22Rv1 (cell line): ENCODE results near the gene ANAPC1.
A peak's percentile ranks its signal among the peaks of the same experiment; 100 is the strongest.
"Not testable (repeated sequence)": the region's sequence is repeated elsewhere in the genome, so short reads cannot be mapped to it uniquely, and the experiment has no call there.

ENCODE experiments used
- H3K27ac ChIP-seq: fragments of 450-650 bp; 2 replicates; pipeline ENCODE4 v1.5.1; 2017
- CTCF ChIP-seq: fragments of 450-650 bp; IDR thresholded peaks from 2 replicates; pipeline ENCODE4 v1.5.1; 2017; ENCODE audit warnings: mild to moderate bottlenecking

Gene ANAPC1

GRCh38 chr2:111764151-111764550 lies 119.8 kb downstream of the ANAPC1 start:
- H3K27ac ChIP-seq: not testable (repeated sequence)

- H3K27ac ChIP-seq: not testable (repeated sequence)
Observed at GRCh38 chr2:111760697-111761284, 123.2 kb downstream of the ANAPC1 start.

- H3K27ac ChIP-seq: not testable (repeated sequence)
Observed at GRCh38 chr2:111752533-111752932, 131.5 kb downstream of the ANAPC1 start.

- not testable (repeated sequence) for H3K27ac ChIP-seq
Observed at GRCh38 chr2:111750641-111751040, 133.4 kb downstream of the ANAPC1 start.

- not testable (repeated sequence) for H3K27ac ChIP-seq
Observed at GRCh38 chr2:111748429-111748828, 135.6 kb downstream of the ANAPC1 start.

GRCh38 chr2:111747410-111748115 lies 136.4 kb downstream of the ANAPC1 start:
- not testable (repeated sequence) for H3K27ac ChIP-seq
- TF ChIP-seq CTCF: peak; percentile 45

GRCh38 chr2:111744751-111745150 lies 139.2 kb downstream of the ANAPC1 start:
- not testable (repeated sequence) for H3K27ac ChIP-seq

GRCh38 chr2:111741517-111741916 lies 142.5 kb downstream of the ANAPC1 start:
- H3K27ac ChIP-seq: not testable (repeated sequence)

- H3K27ac ChIP-seq: not testable (repeated sequence)
- peak; percentile 13 for TF ChIP-seq CTCF
Observed at GRCh38 chr2:111735838-111736721, 147.9 kb downstream of the ANAPC1 start.

- not testable (repeated sequence) for H3K27ac ChIP-seq
Observed at GRCh38 chr2:111735420-111735819, 148.6 kb downstream of the ANAPC1 start.

- not testable (repeated sequence) for H3K27ac ChIP-seq
Observed at GRCh38 chr2:111729812-111730458, 154.1 kb downstream of the ANAPC1 start.

GRCh38 chr2:111727611-111728110 lies 156.3 kb downstream of the ANAPC1 start:
- not testable (repeated sequence) for H3K27ac ChIP-seq

- not testable (repeated sequence) for H3K27ac ChIP-seq
Observed at GRCh38 chr2:111725742-111726141, 158.3 kb downstream of the ANAPC1 start.

GRCh38 chr2:111719610-111720009 lies 164.4 kb downstream of the ANAPC1 start:
- not testable (repeated sequence) for H3K27ac ChIP-seq
